IMR-90 (cell line): ENCODE measurements around the gene SESN3. TPM values are rescaled to one million over a fixed set of nuclear protein-coding genes. Genes with fewer than 3 reads are reported as not detected.

Experiments
- ATAC-seq: fragments of 200-7000 bp; cut with Tn5 transposase; 2 replicates; pipeline ENCODE4 v1.9.1; 2020; ENCODE audit warnings: low read depth, mild to moderate bottlenecking, moderate library complexity
- BruUV-seq: library from RNA; stranded (reverse); fragments of 400-500 nt; replicated peaks from 2 replicates; lab custom pipeline; 2021; lab: Mats Ljungman, UMichigan
- CTCF ChIA-PET: fragments of 300-600 bp; formaldehyde crosslinking; extraction: SDS; loops from one replicate; lab custom pipeline; 2021; ENCODE audit warnings: antibody characterized with exemption; lab: Yijun Ruan, JAX
- POLR2A ChIA-PET: fragments of 300-600 bp; sonication (Branson Sonifier 250); formaldehyde crosslinking; loops from one replicate; lab custom pipeline; 2022; ENCODE audit warnings: antibody characterized with exemption; ENCODE audit not compliant: unreplicated experiment; lab: Charles Lee
- DNase-seq: peaks from one replicate; pipeline ENCODE4 v3.0.0; 2013
- H2AFZ ChIP-seq: replicated peaks from 2 replicates; pipeline ENCODE3; 2013; ENCODE audit warnings: low read length, mild to moderate bottlenecking; ENCODE audit not compliant: poor library complexity
- H2AK5ac ChIP-seq: 2 replicates; pipeline ENCODE4 v1.6.1; 2013; ENCODE audit warnings: low read depth, low read length, inconsistent platforms
- H2AK9ac ChIP-seq: replicated peaks from 2 replicates; pipeline ENCODE3; 2013; ENCODE audit warnings: mild to moderate bottlenecking, low read depth, low read length, moderate library complexity; ENCODE audit not compliant: poor library complexity
- H2BK120ac ChIP-seq: 2 replicates; pipeline ENCODE4 v1.6.1; 2013; ENCODE audit warnings: low read depth, low read length, inconsistent platforms
- H2BK15ac ChIP-seq: 3 replicates; pipeline ENCODE4 v1.6.1; 2013; ENCODE audit warnings: low read depth, low read length, inconsistent platforms
- H2BK20ac ChIP-seq: 2 replicates; pipeline ENCODE4 v1.6.1; 2013; ENCODE audit warnings: low read depth, mild to moderate bottlenecking, inconsistent platforms, low read length, moderate library complexity
- H2BK5ac ChIP-seq: 2 replicates; pipeline ENCODE4 v1.6.1; 2013; ENCODE audit warnings: mild to moderate bottlenecking, low read depth, low read length, inconsistent platforms; ENCODE audit not compliant: poor library complexity, severe bottlenecking
- H3K14ac ChIP-seq: replicated peaks from 2 replicates; pipeline ENCODE4 v1.6.1; 2013; ENCODE audit warnings: low read depth, low read length, inconsistent platforms
- H3K18ac ChIP-seq: 2 replicates; pipeline ENCODE4 v1.6.1; 2013; ENCODE audit warnings: low read depth, low read length, control low read depth
- H3K23ac ChIP-seq: 2 replicates; pipeline ENCODE4 v1.6.1; 2013; ENCODE audit warnings: low read depth, low read length, inconsistent platforms
- H3K27ac ChIP-seq: 2 replicates; pipeline ENCODE4 v1.5.1; 2013; ENCODE audit warnings: mild to moderate bottlenecking, control low read depth, low read length; ENCODE audit not compliant: insufficient read depth
- H3K27me3 ChIP-seq: 2 replicates; pipeline ENCODE4 v1.6.1; 2013; ENCODE audit warnings: low read length; ENCODE audit not compliant: control insufficient read depth, insufficient read depth
- H3K36me3 ChIP-seq: 2 replicates; pipeline ENCODE4 v1.6.1; 2013; ENCODE audit warnings: low read length, mixed read lengths; ENCODE audit not compliant: control insufficient read depth, insufficient read depth
- H3K4ac ChIP-seq: 2 replicates; pipeline ENCODE4 v1.6.1; 2013; ENCODE audit warnings: low read depth, low read length, inconsistent platforms
- H3K4me1 ChIP-seq: 2 replicates; pipeline ENCODE4 v1.6.1; 2013; ENCODE audit warnings: low read length, mixed read lengths; ENCODE audit not compliant: control insufficient read depth, insufficient read depth
- H3K4me2 ChIP-seq: 2 replicates; pipeline ENCODE4 v1.6.1; 2013; ENCODE audit warnings: low read depth, mild to moderate bottlenecking, control low read depth, low read length, moderate library complexity
- H3K4me3 ChIP-seq: 2 replicates; pipeline ENCODE4 v1.5.1; 2013; ENCODE audit warnings: low read depth, mild to moderate bottlenecking, control low read depth, low read length, moderate library complexity; ENCODE audit not compliant: insufficient read depth
- H3K56ac ChIP-seq: 2 replicates; pipeline ENCODE4 v1.6.1; 2013; ENCODE audit warnings: low read length, inconsistent platforms; ENCODE audit not compliant: insufficient read depth; ENCODE audit errors: extremely low read depth
- H3K79me1 ChIP-seq, 2 experiments: 2 replicates each; pipeline ENCODE4 v1.6.1; 2013; ENCODE audit warnings: low read length in 2 of 2, inconsistent platforms in 1 of 2, low read depth in 1 of 2
- H3K9ac ChIP-seq: 2 replicates; pipeline ENCODE4 v1.6.1; 2013; ENCODE audit warnings: low read depth, low read length, control low read depth
- H3K9me1 ChIP-seq: 2 replicates; pipeline ENCODE4 v1.6.1; 2013; ENCODE audit warnings: low read length, inconsistent platforms; ENCODE audit not compliant: insufficient read depth
- H3K9me3 ChIP-seq: 2 replicates; pipeline ENCODE4 v1.6.1; 2013; ENCODE audit warnings: low read length; ENCODE audit not compliant: control insufficient read depth, insufficient read depth
- H4K20me1 ChIP-seq: 2 replicates; pipeline ENCODE4 v1.6.1; 2013; ENCODE audit warnings: low read length, inconsistent platforms; ENCODE audit not compliant: insufficient read depth
- H4K5ac ChIP-seq: 2 replicates; pipeline ENCODE4 v1.6.1; 2013; ENCODE audit warnings: mild to moderate bottlenecking, low read depth, low read length, control low read depth
- H4K8ac ChIP-seq, 2 experiments: 2 replicates each; pipeline ENCODE4 v1.6.1; 2013; ENCODE audit warnings: low read depth in 2 of 2, low read length in 2 of 2, control low read depth in 1 of 2, inconsistent platforms in 1 of 2
- H4K91ac ChIP-seq: 2 replicates; pipeline ENCODE4 v1.6.1; 2013; ENCODE audit warnings: low read depth, low read length, inconsistent platforms; ENCODE audit not compliant: insufficient read depth
- FOS ChIP-seq: fragments of 150-350 bp; IDR thresholded peaks from 2 replicates; pipeline ENCODE4 v1.6.1; 2016; ENCODE audit warnings: low read depth, low read length
- MAFK ChIP-seq: IDR thresholded peaks from 2 replicates; pipeline ENCODE4 v1.6.1; 2012; ENCODE audit warnings: low read depth, low read length, improper control_type of control experiment
- MXI1 ChIP-seq: IDR thresholded peaks from 2 replicates; pipeline ENCODE4 v1.6.1; 2012; ENCODE audit warnings: low read depth, mild to moderate bottlenecking, low read length, moderate library complexity, borderline replicate concordance
- NFE2L2 ChIP-seq: fragments of 150-350 bp; IDR thresholded peaks from 2 replicates; pipeline ENCODE4 v1.6.1; 2016; ENCODE audit warnings: low read depth, mild to moderate bottlenecking, low read length
- POLR2A ChIP-seq: IDR thresholded peaks from 2 replicates; pipeline ENCODE4 v1.6.1; 2012; ENCODE audit warnings: mild to moderate bottlenecking, low read depth, low read length
- RFX5 ChIP-seq: IDR thresholded peaks from 2 replicates; pipeline ENCODE4 v1.8.0; 2012; ENCODE audit warnings: low read depth, mild to moderate bottlenecking, low read length, moderate library complexity
- WGBS, 2 experiments: methylation state at CpG; one replicate each; pipeline versions ENCODE4 v1.1.5 to v1.1.7; 2013; ENCODE audit warnings: missing lambda C conversion rate in 2 of 2; ENCODE audit not compliant: insufficient read length in 1 of 2; ENCODE audit errors: extremely low coverage in 2 of 2; 5-methylcytosine and 5-hydroxymethylcytosine counted together
- dilution Hi-C: fragments of 300-500 bp; cut with HindIII; formaldehyde crosslinking; loops from one replicate; pipeline ENCODE4 v1.14.3; 2018; ENCODE audit warnings: low sequenced_read_pairs; ENCODE audit not compliant: unreplicated experiment
- in situ Hi-C: fragments of 300-500 bp; cut with MboI; formaldehyde crosslinking; loops from 3 replicates; pipeline ENCODE4 v1.14.3; 2019; ENCODE audit warnings: low sequenced_read_pairs, inconsistent platforms, mixed read lengths
- intact Hi-C: fragments of 100-400 bp; cut with micrococcal nuclease; formaldehyde crosslinking; loops from 2 replicates; pipeline ENCODE4 v1.10.0; 2022
- polyA plus RNA-seq, 3 experiments: library from polyadenylated mRNA; depleted of rRNA; stranded (reverse); fragments of >200 nt; gene quantifications; 2 replicates each; pipeline ENCODE4 v1.2.3, GENCODE V29; 2012; ENCODE audit warnings: low replicate concordance in 1 of 3
- total RNA-seq: library from RNA; depleted of rRNA; stranded (reverse); fragments of >200 nt; gene quantifications from 2 replicates; pipeline ENCODE4 v1.2.3, GENCODE V29; 2012

Gene SESN3
- total and polyA plus RNA-seq, 2 of the 4 experiments (the other 2 are of a cell fraction) = 2.0 to 7.7 TPM

DNA sequence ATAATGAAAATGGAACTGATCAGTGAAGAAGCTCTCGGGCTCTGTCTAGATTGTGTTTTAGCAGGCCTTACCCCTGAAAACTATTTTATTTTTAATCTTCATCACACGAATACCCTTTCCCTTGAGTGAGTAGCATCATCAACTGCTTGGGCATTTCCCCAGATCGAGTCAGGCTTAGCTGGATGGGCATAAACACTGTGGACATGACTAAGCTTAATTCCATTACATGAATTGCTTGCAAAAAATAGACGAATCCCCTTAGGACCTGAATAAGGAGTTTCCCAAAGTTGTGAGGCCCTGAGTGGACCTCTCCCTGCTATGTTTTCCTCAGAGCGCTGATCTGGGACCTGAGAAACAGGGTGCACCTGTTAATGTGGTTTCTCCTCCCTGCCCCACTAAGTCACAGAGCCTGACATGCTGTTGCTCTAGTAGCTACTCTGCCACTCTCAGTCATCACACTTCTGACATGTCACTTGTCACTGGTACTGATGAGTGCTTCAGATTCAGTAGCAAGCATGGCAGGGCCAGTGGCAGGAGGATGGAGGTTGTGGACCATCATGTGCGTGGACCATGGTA, 87.8 kb downstream of the SESN3 start:
- Histone ChIP-seq H3K27ac (no peak overlapping the region), H3K14ac (no peak overlapping the region), H3K36me3 (no peaks in the 10 kb centered on the region), H4K20me1 (no peaks in the 10 kb centered on the region), H4K91ac (no peak overlapping the region), H3K9ac (no peak overlapping the region), H3K79me1 (no peaks in the 10 kb centered on the region), H2AFZ (no peak overlapping the region), H2BK20ac (0 out of 2 replicates have a peak overlapping the region, but pooled peaks have one; percentile 11), H2AK9ac (no peak overlapping the region), H3K4me1 (peaks cover 6% of the 10 kb centered on the region), H3K56ac (no peak overlapping the region), H3K9me3 (no peaks in the 10 kb centered on the region), H2BK5ac (no peak overlapping the region), H3K9me1 (peaks cover 4% of the 10 kb centered on the region; the same call in 1 of the 2 replicates), H3K23ac (no peak overlapping the region), H4K5ac (0 out of 2 replicates have a peak overlapping the region, but pooled peaks have one; percentile 0), H2BK15ac (no peak overlapping the region), H3K4me2 (no peak overlapping the region), H4K8ac (no peak overlapping the region), H3K27me3 (no peaks in the 10 kb centered on the region), H3K4me3 (no peak overlapping the region), H3K18ac (peak overlapping the region; percentile 63; the same call in 1 of the 2 replicates), H3K4ac (no peak overlapping the region), H2AK5ac (no peak overlapping the region; the same call in 1 of the 2 replicates), H2BK120ac (no peak overlapping the region)
- DNase-seq (peak; percentile 70), ATAC-seq (peak; percentile 55)
- 60% methylated on average over 2 of the region's 6 CpGs; no CpG with 5 or more reads in 1 of the 2 experiments for WGBS, 2 experiments
- ChIA-PET CTCF (no interaction called here), POLR2A (no interaction called here)
- BruUV-seq = no TSS peak
- intact Hi-C loops = no loop called here
- in situ Hi-C loops = no loop called here
- dilution Hi-C loops = no loop called here
- TF ChIP-seq FOS = no peak
- peak; percentile 23; the same call in 1 of the 2 replicates for TF ChIP-seq MAFK
- peak; percentile 56 for TF ChIP-seq NFE2L2
- no peak for TF ChIP-seq MXI1
- no peak for TF ChIP-seq RFX5
- TF ChIP-seq POLR2A = no peak
